Nephron progenitor cell (in vitro differentiated cells): ENCODE measurements around the gene PRELP.

Source experiments
- DNase-seq: peaks from one replicate; pipeline ENCODE4 v3.0.0; 2021
- H3K27ac Mint-ChIP-seq: 2 replicates; pipeline ENCODE4 v1.8.0; 2021; ENCODE audit warnings: mild to moderate bottlenecking, moderate library complexity, mixed read lengths
- H3K27me3 Mint-ChIP-seq: 2 replicates; pipeline ENCODE4 v1.8.0; 2021; ENCODE audit warnings: mild to moderate bottlenecking, low read depth, mixed read lengths; ENCODE audit not compliant: poor library complexity
- H3K36me3 Mint-ChIP-seq: 2 replicates; pipeline ENCODE4 v1.8.0; 2021; ENCODE audit warnings: low read depth, mixed read lengths
- H3K4me1 Mint-ChIP-seq: 2 replicates; pipeline ENCODE4 v1.8.0; 2021; ENCODE audit warnings: mixed read lengths
- H3K4me3 Mint-ChIP-seq: 2 replicates; pipeline ENCODE4 v1.8.0; 2021; ENCODE audit warnings: mild to moderate bottlenecking, moderate library complexity, mixed read lengths
- H3K9me3 Mint-ChIP-seq: 2 replicates; pipeline ENCODE4 v1.8.0; 2021; ENCODE audit warnings: mild to moderate bottlenecking, moderate library complexity, mixed read lengths
- CTCF ChIP-seq: fragments of 200-600 bp; sonication (generic); IDR thresholded peaks from 2 replicates; pipeline ENCODE4 v1.5.0; 2021; ENCODE audit warnings: antibody characterized with exemption

The PRELP gene

GRCh38 chr1:203537806-203538464 lies 62.3 kb downstream of the PRELP start:
- Mint-ChIP-seq H3K27ac (no peak overlapping the region), H3K4me3 (no peak overlapping the region), H3K27me3 (peaks cover 23% of the 10 kb centered on the region), H3K9me3 (no peaks in the 10 kb centered on the region), H3K36me3 (no peaks in the 10 kb centered on the region), H3K4me1 (no peaks in the 10 kb centered on the region)
- no peak for TF ChIP-seq CTCF
- DNase-seq = no peak

DNA sequence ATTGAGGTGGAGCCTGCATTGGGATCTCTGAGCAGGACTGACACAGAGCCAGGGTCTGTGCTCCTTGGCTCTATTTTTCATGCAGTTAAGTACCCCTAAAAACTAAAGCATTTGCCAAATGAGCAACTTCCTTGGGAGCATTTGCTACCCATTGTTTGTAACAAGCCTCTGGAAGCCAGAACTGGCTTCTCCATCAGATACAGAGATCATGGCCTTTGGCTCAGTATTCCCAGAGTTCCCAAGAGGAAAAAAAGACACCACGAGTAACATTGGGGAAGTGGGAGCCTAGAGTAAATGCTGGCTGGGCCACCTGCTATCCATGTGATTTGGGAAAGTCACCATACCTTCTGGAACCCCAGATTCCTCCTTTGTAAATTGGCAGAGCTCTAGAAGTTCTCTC lies 63.1 kb downstream of the PRELP start:
- H3K27me3 Mint-ChIP-seq = peaks cover 20% of the 10 kb centered on the region

DNA sequence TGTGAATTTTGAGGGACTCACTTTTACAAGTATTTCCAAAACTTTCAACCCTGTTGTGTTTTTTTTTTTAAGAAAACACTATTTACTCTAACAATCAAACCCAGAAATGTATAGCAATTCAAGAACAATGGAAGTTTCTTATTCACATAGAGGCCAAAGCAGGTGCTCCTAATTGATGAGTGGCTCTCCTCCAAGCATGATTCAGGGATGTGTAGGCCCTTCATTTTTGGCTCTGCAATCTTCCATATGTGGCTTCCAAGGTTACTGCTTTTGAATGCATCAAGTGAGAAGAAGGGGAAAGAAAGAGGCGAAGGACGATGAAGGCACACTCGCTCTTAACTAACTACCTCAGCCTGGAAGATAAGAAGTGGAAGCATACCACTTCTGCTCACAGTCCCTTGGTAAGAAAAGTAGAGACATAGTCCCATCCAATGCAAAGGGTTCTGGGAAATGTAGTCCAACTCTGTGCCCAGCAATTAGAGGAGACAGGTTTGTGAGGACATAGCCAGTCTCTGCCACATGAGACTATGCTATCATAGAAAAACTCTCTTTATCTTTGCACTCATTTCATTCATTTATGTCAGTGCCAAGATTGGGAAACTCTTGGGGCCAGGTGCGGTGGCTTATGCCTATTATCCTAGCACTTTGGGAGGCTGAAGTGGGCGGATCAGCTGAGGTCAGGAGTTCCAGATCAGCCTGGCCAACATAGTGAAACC lies 64.4 kb downstream of the PRELP start:
- Mint-ChIP-seq H3K4me3 (no peak overlapping the region), H3K4me1 (peaks cover 10% of the 10 kb centered on the region), H3K36me3 (no peaks in the 10 kb centered on the region), H3K27me3 (peaks cover 20% of the 10 kb centered on the region), H3K27ac (no peak overlapping the region), H3K9me3 (no peaks in the 10 kb centered on the region)
- DNase-seq = no peak
- TF ChIP-seq CTCF = no peak

More for the DNA sequence above, 63.1 kb downstream of the PRELP start:
- H3K4me3 Mint-ChIP-seq = no peak overlapping the region
- no peak for TF ChIP-seq CTCF
- H3K27ac Mint-ChIP-seq = no peak overlapping the region
- DNase-seq = no peak
- H3K4me1 Mint-ChIP-seq = no peaks in the 10 kb centered on the region
- H3K9me3 Mint-ChIP-seq = no peaks in the 10 kb centered on the region
- no peaks in the 10 kb centered on the region for H3K36me3 Mint-ChIP-seq
